Inflammatory macrophage (primary cell): ENCODE results near the gene ZNF330.

ENCODE experiments used
- DNase-seq, 2 donors: peaks; one replicate each; pipeline ENCODE4 v3.0.0-alpha.2; 2020 to 2022

Gene ZNF330

GRCh38 chr4:141233673-141234072 is 13.0 kb downstream of the ZNF330 start:
- DNase-seq: no peak

GRCh38 chr4:141238186-141238585 is 17.5 kb downstream of the ZNF330 start:
- DNase-seq: no peak

- no peak for DNase-seq
Measured at GRCh38 chr4:141240259-141240658, 19.6 kb downstream of the ZNF330 start.

GRCh38 chr4:141240671-141241070 is 20.0 kb downstream of the ZNF330 start:
- DNase-seq: no peak

- no peak for DNase-seq
Measured at GRCh38 chr4:141241986-141242385, 21.3 kb downstream of the ZNF330 start.

GRCh38 chr4:141244419-141244818 is 23.7 kb downstream of the ZNF330 start:
- no peak for DNase-seq

- no peak for DNase-seq
Measured at GRCh38 chr4:141246243-141246642, 25.5 kb downstream of the ZNF330 start.

- DNase-seq: no peak
Measured at GRCh38 chr4:141246683-141247429, 26.2 kb downstream of the ZNF330 start.

- no peak for DNase-seq
Measured at GRCh38 chr4:141247430-141247780, 26.7 kb downstream of the ZNF330 start.

GRCh38 chr4:141248029-141248428 is 27.3 kb downstream of the ZNF330 start:
- peak; percentile 73 to 87 for DNase-seq

GRCh38 chr4:141248486-141248885 is 27.8 kb downstream of the ZNF330 start:
- DNase-seq: no peak

GRCh38 chr4:141254326-141254725 is 33.6 kb downstream of the ZNF330 start:
- DNase-seq: no peak

- DNase-seq: no peak
Measured at GRCh38 chr4:141255016-141255415, 34.3 kb downstream of the ZNF330 start.

GRCh38 chr4:141258558-141258957 is 37.9 kb downstream of the ZNF330 start:
- DNase-seq: no peak

GRCh38 chr4:141275834-141276233 is 55.1 kb downstream of the ZNF330 start:
- DNase-seq: no peak

GRCh38 chr4:141283152-141283551 is 62.5 kb downstream of the ZNF330 start:
- no peak for DNase-seq

GRCh38 chr4:141283563-141283962 is 62.9 kb downstream of the ZNF330 start:
- no peak for DNase-seq
